Cerebellar cortex (tissue), 1 donor: ENCODE data around the gene CIT.

Source experiments
- DNase-seq: peaks from one replicate; pipeline ENCODE4 v3.0.0-alpha.2; 2015; ENCODE audit warnings: low spot score

Gene CIT

GRCh38 chr12:119803381-119803791, 73.7 kb downstream of the CIT start:
- peak; percentile 81 for DNase-seq

GRCh38 chr12:119802472-119802871, 74.6 kb downstream of the CIT start:
- peak; percentile 93 for DNase-seq

- no peak for DNase-seq
Measured at GRCh38 chr12:119797090-119797489, 80.0 kb downstream of the CIT start.

- DNase-seq = no peak
Measured at GRCh38 chr12:119796292-119796691, 80.8 kb downstream of the CIT start.

GRCh38 chr12:119791453-119791852, 85.7 kb downstream of the CIT start:
- no peak for DNase-seq

GRCh38 chr12:119788786-119789185, 88.3 kb downstream of the CIT start:
- no peak for DNase-seq

GRCh38 chr12:119786539-119786938, 90.6 kb downstream of the CIT start:
- DNase-seq = peak; percentile 71

GRCh38 chr12:119784673-119785072, 92.4 kb downstream of the CIT start:
- DNase-seq = no peak

- no peak for DNase-seq
Measured at GRCh38 chr12:119783787-119784186, 93.3 kb downstream of the CIT start.

- no peak for DNase-seq
Measured at GRCh38 chr12:119781804-119782203, 95.3 kb downstream of the CIT start.

GRCh38 chr12:119780786-119781434, 96.2 kb downstream of the CIT start:
- peak; percentile 77 for DNase-seq

GRCh38 chr12:119775246-119775895, 101.7 kb downstream of the CIT start:
- DNase-seq = no peak

- DNase-seq = no peak
Measured at GRCh38 chr12:119772431-119772830, 104.7 kb downstream of the CIT start.

- DNase-seq = no peak
Measured at GRCh38 chr12:119770146-119770545, 107.0 kb downstream of the CIT start.

GRCh38 chr12:119762619-119763018, 114.5 kb downstream of the CIT start:
- DNase-seq = no peak

- DNase-seq = no peak
Measured at GRCh38 chr12:119758722-119759121, 118.4 kb downstream of the CIT start.

- DNase-seq = no peak
Measured at GRCh38 chr12:119758234-119758633, 118.9 kb downstream of the CIT start.

- no peak for DNase-seq
Measured at GRCh38 chr12:119751961-119752360, 125.2 kb downstream of the CIT start.

- no peak for DNase-seq
Measured at GRCh38 chr12:119749666-119750065, 127.5 kb downstream of the CIT start.

- no peak for DNase-seq
Measured at GRCh38 chr12:119748497-119748896, 128.6 kb downstream of the CIT start.

- no peak for DNase-seq
Measured at GRCh38 chr12:119746169-119746568, 131.0 kb downstream of the CIT start.

- DNase-seq = no peak
Measured at GRCh38 chr12:119744900-119745606, 132.1 kb downstream of the CIT start.

- no peak for DNase-seq
Measured at GRCh38 chr12:119742700-119743099, 134.4 kb downstream of the CIT start.
